Erythroblast (primary cell): ENCODE measurements around the gene KCNH3.

ENCODE experiments used
- DNase-seq, 2 experiments: peaks; one replicate each; lab custom pipeline; 2025; lab: John Stamatoyannopoulos, UW
- GATA1 ChIP-seq: IDR thresholded peaks from 2 replicates; pipeline ENCODE4 v1.6.1; 2011; ENCODE audit warnings: low read depth, mild to moderate bottlenecking, control low read depth, low read length, moderate library complexity
- POLR2A ChIP-seq: IDR thresholded peaks from 2 replicates; pipeline ENCODE4 v1.6.1; 2011; ENCODE audit warnings: mild to moderate bottlenecking, low read length

Gene KCNH3

GRCh38 chr12:49535921-49536525 lies 2.8 kb upstream of the KCNH3 start:
- no peak for DNase-seq
- TF ChIP-seq POLR2A (no peak), GATA1 (no peak)

- no peak for TF ChIP-seq GATA1
- no peak for TF ChIP-seq POLR2A
- DNase-seq = no peak
Measured at GRCh38 chr12:49536526-49537071, 2.2 kb upstream of the KCNH3 start.

GRCh38 chr12:49537231-49537751 lies 1.5 kb upstream of the KCNH3 start:
- no peak for TF ChIP-seq POLR2A
- no peak for TF ChIP-seq GATA1
- DNase-seq = no peak

- peak; percentile 37 to 40 for DNase-seq
- TF ChIP-seq GATA1 (no peak), POLR2A (no peak)
Measured at GRCh38 chr12:49537752-49538509, 899 bp upstream of the KCNH3 start.

GRCh38 chr12:49539406-49540228 lies 787 bp downstream of the KCNH3 start:
- no peak for DNase-seq
- TF ChIP-seq GATA1 (no peak), POLR2A (no peak)

- TF ChIP-seq GATA1 (no peak), POLR2A (no peak)
- DNase-seq = no peak
Measured at GRCh38 chr12:49540229-49541139, 1.7 kb downstream of the KCNH3 start.

GRCh38 chr12:49541140-49541861 lies 2.5 kb downstream of the KCNH3 start:
- no peak for TF ChIP-seq POLR2A
- DNase-seq = no peak

- no peak for TF ChIP-seq POLR2A
- no peak for DNase-seq
Measured at GRCh38 chr12:49541911-49542505, 3.2 kb downstream of the KCNH3 start.

GRCh38 chr12:49542592-49543160 lies 3.8 kb downstream of the KCNH3 start:
- TF ChIP-seq POLR2A (no peak), GATA1 (no peak)
- no peak for DNase-seq

- TF ChIP-seq GATA1 (no peak), POLR2A (no peak)
- no peak for DNase-seq
Measured at GRCh38 chr12:49543221-49543913, 4.5 kb downstream of the KCNH3 start.
